Hepatocyte (in vitro differentiated cells): Measurements from ENCODE around the gene CFAP58.

Experiments
- CTCF ChIP-seq: fragments of 200-600 bp; sonication (generic); IDR thresholded peaks from 2 replicates; pipeline ENCODE4 v1.5.1; 2016; ENCODE audit warnings: antibody characterized with exemption, mild to moderate bottlenecking; ENCODE audit not compliant: poor library complexity
- EZH2 ChIP-seq: fragments of 200-600 bp; sonication (generic); IDR thresholded peaks from 2 replicates; pipeline ENCODE4 v1.6.1; 2016; ENCODE audit warnings: antibody characterized with exemption, mild to moderate bottlenecking, borderline replicate concordance

GRCh38 chr10:104304927-104305326 is 48.7 kb upstream of the CFAP58 start:
- TF ChIP-seq CTCF (no peak), EZH2 (no peak)
